Tibial nerve (tissue), 4 donors: ENCODE measurements around the gene SOCS4. TPM values are rescaled to one million over a fixed set of nuclear protein-coding genes. Genes with fewer than 3 reads are reported as not detected.
A peak's percentile ranks its signal among the peaks of the same experiment; 100 is the strongest.

Source experiments
- DNase-seq, 2 donors: peaks; one replicate each; pipeline ENCODE4 v3.0.0-alpha.2; 2019; ENCODE audit warnings: low spot score in 2 of 2
- H3K27ac ChIP-seq, 4 donors: fragments of 200-600 bp; sonication (generic) in 3 of 4; one replicate each; pipeline ENCODE4 v1.5.1; 2017 to 2019; ENCODE audit warnings: mild to moderate bottlenecking in 1 of 4
- H3K27me3 ChIP-seq, 2 donors: fragments of 200-600 bp; sonication (generic) in 1 of 2; one replicate each; pipeline versions ENCODE4 v1.5.1 to v1.6.0; 2017 to 2019
- H3K36me3 ChIP-seq, 3 donors: fragments of 200-600 bp; sonication (generic); one replicate each; pipeline ENCODE4 v1.5.1; 2018 to 2019
- H3K4me1 ChIP-seq, 4 donors: fragments of 200-600 bp; sonication (generic) in 3 of 4; one replicate each; pipeline ENCODE4 v1.5.1; 2017 to 2019
- H3K4me3 ChIP-seq, 4 donors: fragments of 200-600 bp; sonication (generic) in 3 of 4; one replicate each; pipeline ENCODE4 v1.5.1; 2017 to 2019; ENCODE audit warnings: mild to moderate bottlenecking in 1 of 4, moderate library complexity in 1 of 4
- H3K9me3 ChIP-seq, 4 donors: fragments of 200-600 bp; sonication (generic) in 3 of 4; one replicate each; pipeline ENCODE4 v1.5.1; 2017 to 2019
- EP300 ChIP-seq, 2 donors: sonication (generic); formaldehyde crosslinking; IDR thresholded peaks; one replicate each; pipeline ENCODE4 v1.6.1; 2017; ENCODE audit warnings: antibody characterized with exemption in 2 of 2, mild to moderate bottlenecking in 1 of 2
- POLR2A ChIP-seq, 2 donors: fragments of 450-650 bp; IDR thresholded peaks; one replicate each; pipeline ENCODE4 v1.6.1; 2017; ENCODE audit warnings: antibody characterized with exemption in 2 of 2, mild to moderate bottlenecking in 2 of 2, moderate library complexity in 2 of 2
- WGBS, 2 donors: methylation state at CpG; one replicate each; pipeline ENCODE4 v1.1.5; 2018; 5-methylcytosine and 5-hydroxymethylcytosine counted together
- total RNA-seq, 4 donors: library from RNA; depleted of rRNA; stranded (reverse); fragments of >200 nt; gene quantifications; one replicate each; pipeline ENCODE4 v1.1.0, GENCODE V29; 2016
- TF ChIP-seq, protein P1 (sequence below), 5 experiments: fragments of 200-600 bp in 3 of 5; fragments of 450-650 bp in 2 of 5; sonication (generic) in 3 of 5; IDR thresholded peaks; one replicate each; pipeline ENCODE4 v1.5.1; 2016 to 2019; ENCODE audit warnings: antibody characterized with exemption in 5 of 5, mild to moderate bottlenecking in 3 of 5, moderate library complexity in 2 of 5

Gene SOCS4
- total RNA-seq, 4 donors from 2014 or later: 13.3 to 28.8 (median 19.1) TPM

DNA sequence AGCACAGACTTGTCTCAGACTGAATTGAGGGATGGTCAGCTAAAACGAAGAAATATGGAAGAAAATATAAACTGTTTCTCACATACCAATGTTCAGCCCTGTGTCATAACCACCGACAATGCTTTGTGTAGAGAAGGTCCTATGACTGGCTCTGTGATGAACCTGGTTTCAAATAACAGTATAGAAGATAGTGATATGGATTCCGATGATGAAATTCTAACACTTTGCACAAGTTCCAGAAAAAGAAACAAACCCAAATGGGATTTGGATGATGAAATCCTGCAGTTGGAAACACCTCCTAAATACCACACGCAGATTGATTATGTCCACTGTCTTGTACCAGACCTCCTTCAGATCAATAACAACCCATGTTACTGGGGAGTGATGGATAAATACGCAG is 16.5 kb downstream of the SOCS4 start:
- Histone ChIP-seq H3K9me3 (no peaks in the 10 kb centered on the region), H3K36me3 (peaks cover 0 to 18% (median 0%) of the 10 kb centered on the region in 3 donors), H3K27me3 (no peaks in the 10 kb centered on the region), H3K27ac (no peak overlapping the region), H3K4me3 (no peak overlapping the region), H3K4me1 (no peaks in the 10 kb centered on the region)
- WGBS, 2 donors: 88 to 95% methylated on average over 5 of the region's 5 CpGs
- DNase-seq: no peak
- TF ChIP-seq EP300 (IDR thresholded peaks at IDR 0.05) (no peak), POLR2A (IDR thresholded peaks at IDR 0.05) (no peak)
- TF ChIP-seq, protein P1, sequence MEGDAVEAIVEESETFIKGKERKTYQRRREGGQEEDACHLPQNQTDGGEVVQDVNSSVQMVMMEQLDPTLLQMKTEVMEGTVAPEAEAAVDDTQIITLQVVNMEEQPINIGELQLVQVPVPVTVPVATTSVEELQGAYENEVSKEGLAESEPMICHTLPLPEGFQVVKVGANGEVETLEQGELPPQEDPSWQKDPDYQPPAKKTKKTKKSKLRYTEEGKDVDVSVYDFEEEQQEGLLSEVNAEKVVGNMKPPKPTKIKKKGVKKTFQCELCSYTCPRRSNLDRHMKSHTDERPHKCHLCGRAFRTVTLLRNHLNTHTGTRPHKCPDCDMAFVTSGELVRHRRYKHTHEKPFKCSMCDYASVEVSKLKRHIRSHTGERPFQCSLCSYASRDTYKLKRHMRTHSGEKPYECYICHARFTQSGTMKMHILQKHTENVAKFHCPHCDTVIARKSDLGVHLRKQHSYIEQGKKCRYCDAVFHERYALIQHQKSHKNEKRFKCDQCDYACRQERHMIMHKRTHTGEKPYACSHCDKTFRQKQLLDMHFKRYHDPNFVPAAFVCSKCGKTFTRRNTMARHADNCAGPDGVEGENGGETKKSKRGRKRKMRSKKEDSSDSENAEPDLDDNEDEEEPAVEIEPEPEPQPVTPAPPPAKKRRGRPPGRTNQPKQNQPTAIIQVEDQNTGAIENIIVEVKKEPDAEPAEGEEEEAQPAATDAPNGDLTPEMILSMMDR (IDR thresholded peaks at IDR 0.05): no peak

DNA sequence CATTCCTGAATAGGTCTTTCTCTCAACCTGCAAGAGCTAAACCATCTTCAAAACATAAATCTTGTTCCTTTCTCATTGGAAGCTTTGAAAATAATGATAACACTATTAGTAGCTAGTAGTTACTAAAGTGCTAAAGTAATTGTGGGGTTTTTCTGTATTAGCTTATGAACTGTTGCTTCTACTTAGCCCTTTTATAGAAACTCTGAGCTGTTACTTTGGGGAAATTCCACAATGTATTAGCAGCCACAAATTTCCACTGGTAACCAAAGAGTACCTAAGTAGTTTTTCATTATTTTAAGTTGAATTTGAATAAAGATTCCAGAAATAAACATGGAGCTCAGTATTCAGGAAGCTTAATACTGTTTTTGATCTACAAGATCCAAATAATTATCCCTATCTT is 18.1 kb downstream of the SOCS4 start:
- Histone ChIP-seq H3K27me3 (no peaks in the 10 kb centered on the region), H3K4me3 (no peak overlapping the region), H3K4me1 (no peaks in the 10 kb centered on the region), H3K36me3 (peaks cover 0 to 18% (median 0%) of the 10 kb centered on the region in 3 donors), H3K27ac (no peak overlapping the region), H3K9me3 (no peaks in the 10 kb centered on the region)
- DNase-seq: no peak
- TF ChIP-seq, protein P1 (IDR thresholded peaks at IDR 0.05): no peak
- TF ChIP-seq EP300 (IDR thresholded peaks at IDR 0.05): no peak

DNA sequence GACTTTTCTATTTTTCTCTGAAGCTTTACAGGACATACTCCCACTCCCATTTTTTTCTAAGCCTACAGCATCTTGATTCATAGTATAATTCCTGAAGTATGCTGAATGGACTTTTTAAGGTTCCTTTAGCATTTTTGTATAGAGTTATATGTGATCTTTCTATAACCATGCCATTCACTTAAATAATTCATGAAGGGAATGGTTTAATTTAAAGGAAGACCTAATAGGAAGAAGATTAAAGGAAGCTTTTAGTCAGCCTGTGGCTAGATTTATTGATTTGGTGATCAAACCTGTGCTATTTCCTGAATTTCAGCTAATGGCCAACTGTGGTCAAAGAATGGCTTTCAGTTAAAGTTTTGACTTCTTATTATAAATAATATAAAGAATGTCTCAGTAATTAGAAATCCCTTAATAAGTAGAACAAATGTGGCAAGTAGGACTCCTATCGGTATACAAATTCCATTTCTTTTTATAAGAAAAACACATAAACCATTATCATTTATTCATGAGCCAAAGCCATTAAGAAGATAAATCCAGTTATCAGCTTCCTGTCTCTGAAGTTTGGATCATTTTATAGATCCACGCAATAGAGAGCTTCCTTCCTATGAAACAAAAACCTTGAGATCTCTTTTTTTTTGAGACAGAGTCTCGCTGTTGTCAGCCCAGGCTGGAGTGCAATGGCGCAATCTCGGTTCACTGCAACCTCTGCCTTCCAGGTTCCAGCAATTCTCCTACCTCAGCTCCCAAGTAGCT is 20.4 kb downstream of the SOCS4 start:
- no peaks in the 10 kb centered on the region for H3K9me3 ChIP-seq
- peaks cover 0 to 10% (median 4%) of the 10 kb centered on the region in 4 donors for H3K4me1 ChIP-seq
- no peaks in the 10 kb centered on the region for H3K27me3 ChIP-seq
- H3K27ac ChIP-seq: no peak overlapping the region
- peaks cover 0 to 18% (median 0%) of the 10 kb centered on the region in 3 donors for H3K36me3 ChIP-seq
- DNase-seq: no peak
- TF ChIP-seq, protein P1 (IDR thresholded peaks at IDR 0.05): no peak
- TF ChIP-seq EP300 (IDR thresholded peaks at IDR 0.05): no peak
- 87 to 93% methylated on average over 5 of the region's 5 CpGs for WGBS, 2 donors
- no peak overlapping the region for H3K4me3 ChIP-seq

GRCh38 chr14:55048900-55049436 is 21.9 kb downstream of the SOCS4 start:
- H3K9me3 ChIP-seq: no peaks in the 10 kb centered on the region
- H3K27me3 ChIP-seq: no peaks in the 10 kb centered on the region
- DNase-seq: no peak
- no peak for TF ChIP-seq POLR2A (IDR thresholded peaks at IDR 0.05)
- no peak for TF ChIP-seq EP300 (IDR thresholded peaks at IDR 0.05)
- TF ChIP-seq, protein P1 (IDR thresholded peaks at IDR 0.05): no peak
- peaks cover 0 to 7% (median 0%) of the 10 kb centered on the region in 3 donors for H3K36me3 ChIP-seq
- no peak overlapping the region for H3K27ac ChIP-seq
- WGBS, 2 donors: 81 to 86% methylated on average over 2 of the region's 2 CpGs
- H3K4me1 ChIP-seq: peaks cover 0 to 25% (median 14%) of the 10 kb centered on the region in 4 donors
- no peak overlapping the region for H3K4me3 ChIP-seq

- H3K4me1 ChIP-seq: peaks cover 0 to 46% (median 14%) of the 10 kb centered on the region in 4 donors
- no peak for DNase-seq
- H3K27ac ChIP-seq: peak overlapping the region; percentile 96 to 100 (median 98)
- no peaks in the 10 kb centered on the region for H3K27me3 ChIP-seq
- no peak for TF ChIP-seq POLR2A (IDR thresholded peaks at IDR 0.05)
- no peak for TF ChIP-seq EP300 (IDR thresholded peaks at IDR 0.05)
- TF ChIP-seq, protein P1 (IDR thresholded peaks at IDR 0.05): no peak
- H3K36me3 ChIP-seq: peaks cover 0 to 7% (median 0%) of the 10 kb centered on the region in 3 donors
- H3K4me3 ChIP-seq: peak overlapping the region; percentile 80 to 97 (median 88)
- 0 to 1% methylated on average over 10 of the region's 10 CpGs for WGBS, 2 donors
- H3K9me3 ChIP-seq: no peaks in the 10 kb centered on the region
These were observed 24.1 kb downstream of the SOCS4 start for GRCh38 chr14:55051165-55051422.
